Adrenal gland (tissue), 19 donors: ENCODE data around the gene MRPL51. TPM values are rescaled to one million over a fixed set of nuclear protein-coding genes. Genes with fewer than 3 reads are reported as not detected.

Source experiments
- DNase-seq, 7 donors: peaks; one replicate each; pipeline ENCODE4 v3.0.0-alpha.2; 2019 to 2020
- H3K27ac ChIP-seq, 5 donors: fragments of 200-600 bp; sonication (generic) in 4 of 5; 1 replicate in 3 of 5; 2 replicates in 2 of 5; pipeline versions ENCODE4 v1.5.1 to v1.8.0; 2016 to 2020; ENCODE audit warnings: mild to moderate bottlenecking in 1 of 5
- H3K27me3 ChIP-seq: fragments of 200-600 bp; 2 replicates; pipeline ENCODE4 v1.8.0; 2021
- H3K36me3 ChIP-seq, 2 donors: fragments of 200-600 bp; replicated peaks in 1 of 2; 1 replicate in 1 of 2; 2 replicates in 1 of 2; pipeline versions ENCODE4 v1.5.1 to v1.8.0; 2018 to 2022
- H3K4me1 ChIP-seq, 2 donors: fragments of 200-600 bp; replicated peaks in 1 of 2; 1 replicate in 1 of 2; 2 replicates in 1 of 2; pipeline versions ENCODE4 v1.5.1 to v1.8.0; 2018 to 2021
- H3K4me3 ChIP-seq, 4 donors: fragments of 200-600 bp; sonication (generic) in 3 of 4; one replicate each; pipeline ENCODE4 v1.5.1; 2016 to 2018
- H3K9me3 ChIP-seq, 3 donors: fragments of 200-600 bp; sonication (generic) in 1 of 3; replicated peaks in 1 of 3; 1 replicate in 2 of 3; 2 replicates in 1 of 3; pipeline versions ENCODE4 v1.5.1 to v1.8.0; 2016 to 2021
- POLR2A ChIP-seq, 2 donors: fragments of 450-650 bp; IDR thresholded peaks; one replicate each; pipeline ENCODE4 v1.6.1; 2017; ENCODE audit warnings: antibody characterized with exemption in 2 of 2, mild to moderate bottlenecking in 2 of 2, moderate library complexity in 1 of 2
- WGBS, 4 donors: extraction: QIAGEN DNeasy Blood & Tissue Kit in 2 of 4; methylation state at CpG; one replicate each; pipeline versions ENCODE4 v1.1.5 to v1.1.7; 2013 to 2017; 5-methylcytosine and 5-hydroxymethylcytosine counted together
- intact Hi-C, 2 donors: fragments of 100-400 bp; cut with DNase I; formaldehyde crosslinking; loops; one replicate each; pipeline versions ENCODE4 v1.14.1 to v1.15.0; 2022 to 2023
- long read RNA-seq, 10 donors: library from polyadenylated mRNA in 3 of 10; unstranded in 2 of 10; stranded (forward) in 1 of 10; transcript quantifications; one replicate each; pipeline ENCODE4 v2.0.0 and lab custom pipeline, GENCODE V29; 2021 to 2026
- polyA plus RNA-seq, 3 donors: library from polyadenylated mRNA; stranded (reverse); fragments of 200-250 nt in 2 of 3; fragments of 350-450 nt in 1 of 3; fragmentation: Illumina TruSeq in 1 of 3; extraction: RNeasy Lipid Tissue Mini Kit (QIAGEN cat#74804) in 1 of 3; gene quantifications; one replicate each; pipeline ENCODE4 v1.2.3, GENCODE V29; 2013 to 2014
- total RNA-seq, 9 donors: library from RNA; depleted of rRNA in 4 of 9; stranded (reverse); fragments of >200 nt in 4 of 9; fragments of 120-200 nt in 1 of 9; fragmentation: NEBNext Ultra II Directional in 1 of 9; extraction: Animal tissue kit (Norgen Biotek cat#: 25700) in 1 of 9; gene quantifications; one replicate each; pipeline versions ENCODE4 v1.1.0 to v1.2.4, GENCODE V29; 2013 to 2023
- TF ChIP-seq, protein P1 (sequence below), 6 experiments: fragments of 450-650 bp in 4 of 6; fragments of 200-600 bp in 2 of 6; sonication (generic) in 1 of 6; IDR thresholded peaks; 1 replicate in 5 of 6; 2 replicates in 1 of 6; pipeline versions ENCODE4 v1.5.1 to v1.8.0; 2016 to 2021; ENCODE audit warnings: antibody characterized with exemption in 6 of 6, mild to moderate bottlenecking in 2 of 6, moderate library complexity in 1 of 6
- donor health status: healthy with polysubstance abuse.
- donor health status: Bipolar disorder and iron deficiency.
- donor health status: DM: yes; HTN: yes; CAD: no.
- donor health status: DM: no; HTN: no; CAD: no.
- donor health status: DM: no; HTN: no; CAD: no.
- donor health status: DM: yes; HTN: yes; CAD: no.

The MRPL51 gene
- total RNA-seq: 100 to 1,000 TPM in 6 of 9 donors, 10 to 100 TPM in 3; 64.7 to 280 (median 164) TPM
- 100 to 1,000 TPM in 1 of 3 donors, 10 to 100 TPM in 2; 67.2 to 161 (median 83.3) TPM for polyA plus RNA-seq
- long read RNA-seq, donor 1, transcript MRPL51-201 (3 exons, 1,234 nt): major isoform, 145 of 175 reads
- long read RNA-seq, donor 1, partial matches to known transcripts: 18 of 175 reads
- long read RNA-seq, donor 1, other reads (novel, unspliced or antisense): 0 of 175 reads
- long read RNA-seq, donor 2, transcript MRPL51-201 (3 exons, 1,234 nt): major isoform, 98 of 114 reads
- long read RNA-seq, donor 2, partial matches to known transcripts: 9 of 114 reads
- long read RNA-seq, donor 2, other reads (novel, unspliced or antisense): 0 of 114 reads
- long read RNA-seq, donor 3, transcript MRPL51-201 (3 exons, 1,234 nt): major isoform, 95 of 118 reads
- long read RNA-seq, donor 3, partial matches to known transcripts: 16 of 118 reads
- long read RNA-seq, donor 3, other reads (novel, unspliced or antisense): 0 of 118 reads
- long read RNA-seq, donor 4, transcript MRPL51-201 (3 exons, 1,234 nt): major isoform, 64 of 72 reads
- long read RNA-seq, donor 4, partial matches to known transcripts: 0 of 72 reads
- long read RNA-seq, donor 4, other reads (novel, unspliced or antisense): 1 of 72 reads
- long read RNA-seq, donor 5, transcript MRPL51-201 (3 exons, 1,234 nt): major isoform, 98 of 114 reads
- long read RNA-seq, donor 5, partial matches to known transcripts: 0 of 114 reads
- long read RNA-seq, donor 5, other reads (novel, unspliced or antisense): 10 of 114 reads
- long read RNA-seq, donor 6, transcript MRPL51-202 (3 exons, 601 nt): minor isoform, 6 of 68 reads
- long read RNA-seq, donor 6, transcript MRPL51-201 (3 exons, 1,234 nt): major isoform, 58 of 68 reads
- long read RNA-seq, donor 6, partial matches to known transcripts: 1 of 68 reads
- long read RNA-seq, donor 6, other reads (novel, unspliced or antisense): 1 of 68 reads
- long read RNA-seq, donor 7, transcript MRPL51-201 (3 exons, 1,234 nt): major isoform, 80 of 116 reads
- long read RNA-seq, donor 7, transcript MRPL51-203 (2 exons, 501 nt): minor isoform, 5 of 116 reads
- long read RNA-seq, donor 7, partial matches to known transcripts: 26 of 116 reads
- long read RNA-seq, donor 7, other reads (novel, unspliced or antisense): 0 of 116 reads
- long read RNA-seq, donor 8, transcript MRPL51-201 (3 exons, 1,234 nt): major isoform, 123 of 133 reads
- long read RNA-seq, donor 8, transcript MRPL51-202 (3 exons, 601 nt): minor isoform, 5 of 133 reads
- long read RNA-seq, donor 8, partial matches to known transcripts: 0 of 133 reads
- long read RNA-seq, donor 8, other reads (novel, unspliced or antisense): 0 of 133 reads
- long read RNA-seq, donor 9, transcript MRPL51-201 (3 exons, 1,234 nt): major isoform, 81 of 4,587 reads
- long read RNA-seq, donor 9, partial matches to known transcripts: 4,310 of 4,587 reads
- long read RNA-seq, donor 9, other reads (novel, unspliced or antisense): 190 of 4,587 reads
- long read RNA-seq, donor 10, transcript MRPL51-201 (3 exons, 1,234 nt): major isoform, 56 of 59 reads
- long read RNA-seq, donor 10, partial matches to known transcripts: 0 of 59 reads
- long read RNA-seq, donor 10, other reads (novel, unspliced or antisense): 0 of 59 reads

DNA sequence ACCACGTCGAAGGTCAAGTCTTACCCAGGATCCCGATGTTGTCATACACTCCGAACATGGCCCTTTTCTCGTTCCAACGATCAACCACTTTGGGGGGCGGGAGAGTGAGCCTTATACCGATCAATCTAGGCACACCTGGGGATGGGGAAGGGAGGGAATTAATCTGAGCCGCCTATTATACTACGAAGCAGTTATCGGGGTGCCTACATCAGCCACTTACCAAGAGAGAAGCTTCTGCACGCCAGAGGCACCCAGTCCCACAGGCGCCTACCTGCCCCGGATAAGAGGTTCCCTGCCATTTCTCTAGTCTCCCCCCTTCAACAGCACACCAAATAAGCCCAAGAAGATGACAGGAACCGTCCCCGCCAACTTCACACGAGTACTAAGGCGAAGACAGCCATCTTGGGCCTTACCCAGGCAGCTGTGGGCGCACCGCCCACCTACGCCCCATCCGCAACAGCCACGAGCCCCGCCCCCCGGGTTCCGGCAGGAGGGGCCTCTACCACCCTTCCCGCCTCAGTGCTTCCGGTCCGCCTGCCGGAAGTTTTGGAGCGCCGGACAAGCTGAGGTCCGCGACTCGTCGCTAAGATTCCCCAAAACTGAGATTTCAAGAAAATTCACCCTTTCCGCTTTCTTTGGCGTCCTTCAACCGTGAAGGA is at the start of gene MRPL51:
MRPL51 (minus strand) TSS at position 425 of the 659 bp plus-strand sequence; CDS start at position 299, 126 bp downstream.
- peak; percentile 96 to 99 (median 97) for DNase-seq
- peak in 1 of 2 donors; percentile 62 for TF ChIP-seq POLR2A (IDR thresholded peaks at IDR 0.05)
- TF ChIP-seq, protein P1, sequence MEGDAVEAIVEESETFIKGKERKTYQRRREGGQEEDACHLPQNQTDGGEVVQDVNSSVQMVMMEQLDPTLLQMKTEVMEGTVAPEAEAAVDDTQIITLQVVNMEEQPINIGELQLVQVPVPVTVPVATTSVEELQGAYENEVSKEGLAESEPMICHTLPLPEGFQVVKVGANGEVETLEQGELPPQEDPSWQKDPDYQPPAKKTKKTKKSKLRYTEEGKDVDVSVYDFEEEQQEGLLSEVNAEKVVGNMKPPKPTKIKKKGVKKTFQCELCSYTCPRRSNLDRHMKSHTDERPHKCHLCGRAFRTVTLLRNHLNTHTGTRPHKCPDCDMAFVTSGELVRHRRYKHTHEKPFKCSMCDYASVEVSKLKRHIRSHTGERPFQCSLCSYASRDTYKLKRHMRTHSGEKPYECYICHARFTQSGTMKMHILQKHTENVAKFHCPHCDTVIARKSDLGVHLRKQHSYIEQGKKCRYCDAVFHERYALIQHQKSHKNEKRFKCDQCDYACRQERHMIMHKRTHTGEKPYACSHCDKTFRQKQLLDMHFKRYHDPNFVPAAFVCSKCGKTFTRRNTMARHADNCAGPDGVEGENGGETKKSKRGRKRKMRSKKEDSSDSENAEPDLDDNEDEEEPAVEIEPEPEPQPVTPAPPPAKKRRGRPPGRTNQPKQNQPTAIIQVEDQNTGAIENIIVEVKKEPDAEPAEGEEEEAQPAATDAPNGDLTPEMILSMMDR (IDR thresholded peaks at IDR 0.05): no peak
- peak within 1 kb of the TSS; percentile 85 to 97 (median 92) for H3K27ac ChIP-seq
- H3K36me3 ChIP-seq: peaks cover 0 to 15% of the 10 kb centered on the region in 2 donors
- H3K27me3 ChIP-seq: no peaks in the 10 kb centered on the region
- peaks cover 15 to 23% of the 10 kb centered on the region in 2 donors for H3K4me1 ChIP-seq
- H3K4me3 ChIP-seq: peak within 1 kb of the TSS; percentile 46 to 91 (median 49)
- no peaks in the 10 kb centered on the region for H3K9me3 ChIP-seq
- intact Hi-C loops: no loop called here
- 0 to 1% (median 1%) methylated on average over 18 to 39 of the region's 39 CpGs for WGBS, 4 donors

DNA sequence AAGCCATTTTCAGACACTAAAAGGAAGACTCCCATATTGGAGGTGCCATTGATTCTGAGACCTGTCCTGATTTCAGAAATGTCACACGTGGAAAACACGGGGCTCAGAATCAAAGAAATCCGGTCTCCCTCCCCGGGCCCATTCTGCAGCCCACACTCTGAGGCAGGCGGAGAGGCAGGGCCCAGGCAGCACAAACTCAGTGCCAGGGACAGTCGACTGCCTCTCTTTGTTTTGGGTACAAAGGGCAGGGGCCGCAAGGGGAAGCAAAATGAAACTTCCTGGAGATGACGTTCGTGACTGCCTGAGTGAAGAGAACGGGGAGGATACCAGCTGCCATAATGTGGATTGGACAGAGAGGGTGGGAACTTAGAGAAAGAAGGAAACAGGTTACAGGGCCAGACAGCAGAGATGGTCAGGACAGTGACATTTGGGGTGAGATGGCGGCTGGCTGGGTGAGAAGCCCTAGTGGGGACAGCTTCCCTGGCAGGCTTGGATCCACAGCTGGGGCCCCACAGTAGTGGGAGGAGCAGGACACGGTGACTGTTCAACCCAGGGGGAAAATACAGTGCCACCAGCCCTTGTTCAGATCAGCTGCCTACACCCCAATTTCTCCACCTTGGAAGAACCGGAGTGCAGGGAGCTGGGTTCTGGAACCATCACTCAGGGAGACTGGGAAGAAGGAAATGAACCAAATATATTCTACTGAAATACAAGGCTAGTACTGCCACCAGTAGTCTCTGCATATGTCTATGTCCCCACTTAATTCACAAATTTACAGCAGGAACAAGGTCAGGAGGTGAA is 49.3 kb upstream of the MRPL51 start:
- intact Hi-C loops: loop anchor here in 1 of 2 donors (10.0 kb wide), 1 partner anchor 218 kb away; no protein-coding TSS in a partner anchor
- DNase-seq: peak in 3 of 7 donors; percentile 22 to 64 (median 32)
- WGBS, 4 donors: 76 to 80% (median 78%) methylated on average over 11 to 13 of the region's 13 CpGs
- Histone ChIP-seq H3K27ac (peak overlapping the region in 2 of 5 donors; percentile 83 to 86), H3K36me3 (peaks cover 0 to 43% of the 10 kb centered on the region in 2 donors), H3K9me3 (no peaks in the 10 kb centered on the region), H3K4me3 (no peak overlapping the region), H3K4me1 (peaks cover 18 to 33% of the 10 kb centered on the region in 2 donors), H3K27me3 (no peaks in the 10 kb centered on the region)
- TF ChIP-seq, protein P1 (IDR thresholded peaks at IDR 0.05): no peak
- no peak for TF ChIP-seq POLR2A (IDR thresholded peaks at IDR 0.05)
